ENCODE results near the gene SPOP.
"Not testable (repeated sequence)": the region's sequence is repeated elsewhere in the genome, so short reads cannot be mapped to it uniquely, and the experiment has no call there.

Gene SPOP

GRCh38 chr17:49571764-49572163 lies 106.1 kb downstream of the SPOP start:
- Histone ChIP-seq H4K20me1 (ENCODE audit: insufficient read depth) (no peaks in the 10 kb centered on the region), H3K27me3 (ENCODE audit: insufficient read depth, low read depth) (peaks cover 55% of the 10 kb centered on the region)
- TF ChIP-seq CTCF (conservative IDR thresholded peaks at IDR 0.05; ENCODE audit: low read depth, low read length) = no peak

GRCh38 chr17:49571283-49571682 lies 106.6 kb downstream of the SPOP start:
- Histone ChIP-seq H4K20me1 (ENCODE audit: insufficient read depth) (no peaks in the 10 kb centered on the region), H2AFZ (ENCODE audit: low read depth) (no peak overlapping the region), H3K36me3 (ENCODE audit: insufficient read depth) (no peaks in the 10 kb centered on the region), H3K4me3 (IDR thresholded peaks at IDR 0.05; ENCODE audit: insufficient read depth, low read depth, low read length) (no peak overlapping the region), H3K4me1 (ENCODE audit: low read depth, poor library complexity, severe bottlenecking) (peaks cover 31% of the 10 kb centered on the region), H3K4me2 (peak overlapping the region; percentile 47; the same call in 1 of the 2 replicates), H3K27me3 (ENCODE audit: insufficient read depth, low read depth) (peaks cover 55% of the 10 kb centered on the region), H3K9ac (no peak overlapping the region), H3K79me2 (ENCODE audit: insufficient read depth, low read depth) (no peaks in the 10 kb centered on the region), H3K27ac (no peak overlapping the region)
- TF ChIP-seq CTCF (conservative IDR thresholded peaks at IDR 0.05; ENCODE audit: low read depth, low read length) = no peak

More at GRCh38 chr17:49571764-49572163, 106.1 kb downstream of the SPOP start:
- Histone ChIP-seq H2AFZ (ENCODE audit: low read depth) (no peak overlapping the region), H3K79me2 (ENCODE audit: insufficient read depth, low read depth) (no peaks in the 10 kb centered on the region), H3K4me1 (ENCODE audit: low read depth, poor library complexity, severe bottlenecking) (peaks cover 31% of the 10 kb centered on the region), H3K4me3 (IDR thresholded peaks at IDR 0.05; ENCODE audit: insufficient read depth, low read depth, low read length) (no peak overlapping the region), H3K4me2 (peak overlapping the region; percentile 47; the same call in 1 of the 2 replicates), H3K9ac (no peak overlapping the region), H3K36me3 (ENCODE audit: insufficient read depth) (no peaks in the 10 kb centered on the region), H3K27ac (no peak overlapping the region)

- H3K9ac ChIP-seq = no peak overlapping the region; the same call in 1 of the 2 replicates
- peak overlapping the region; percentile 53 for H3K4me2 ChIP-seq
- no peaks in the 10 kb centered on the region for H4K20me1 ChIP-seq (ENCODE audit: insufficient read depth)
- H3K36me3 ChIP-seq (ENCODE audit: insufficient read depth) = no peaks in the 10 kb centered on the region
- H3K27me3 ChIP-seq (ENCODE audit: insufficient read depth, low read depth) = peaks cover 55% of the 10 kb centered on the region
- TF ChIP-seq CTCF (conservative IDR thresholded peaks at IDR 0.05; ENCODE audit: low read depth, low read length) = no peak
- no peak overlapping the region for H3K27ac ChIP-seq
- peak overlapping the region; percentile 99 for H2AFZ ChIP-seq (ENCODE audit: low read depth)
- no peaks in the 10 kb centered on the region for H3K79me2 ChIP-seq (ENCODE audit: insufficient read depth, low read depth)
- H3K4me1 ChIP-seq (ENCODE audit: low read depth, poor library complexity, severe bottlenecking) = peaks cover 31% of the 10 kb centered on the region
- H3K4me3 ChIP-seq (IDR thresholded peaks at IDR 0.05; ENCODE audit: insufficient read depth, low read depth, low read length) = no peak overlapping the region
Observed at GRCh38 chr17:49570540-49571242, 107.2 kb downstream of the SPOP start.

- not testable (repeated sequence) for H3K36me3 ChIP-seq (ENCODE audit: insufficient read depth); H3K4me2 ChIP-seq; H3K9ac ChIP-seq; H4K20me1 ChIP-seq (ENCODE audit: insufficient read depth); H3K27ac ChIP-seq; H2AFZ ChIP-seq (ENCODE audit: low read depth); H3K79me2 ChIP-seq (ENCODE audit: insufficient read depth, low read depth); H3K4me3 ChIP-seq (IDR thresholded peaks at IDR 0.05; ENCODE audit: insufficient read depth, low read depth, low read length)
- peaks cover 24% of the 10 kb centered on the region for H3K4me1 ChIP-seq (ENCODE audit: low read depth, poor library complexity, severe bottlenecking)
- peaks cover 49% of the 10 kb centered on the region for H3K27me3 ChIP-seq (ENCODE audit: insufficient read depth, low read depth)
Observed at GRCh38 chr17:49568695-49569047, 109.2 kb downstream of the SPOP start.

Data from KMS-11 (cell line).